Measurements from ENCODE around the gene PEPD.

DNA sequence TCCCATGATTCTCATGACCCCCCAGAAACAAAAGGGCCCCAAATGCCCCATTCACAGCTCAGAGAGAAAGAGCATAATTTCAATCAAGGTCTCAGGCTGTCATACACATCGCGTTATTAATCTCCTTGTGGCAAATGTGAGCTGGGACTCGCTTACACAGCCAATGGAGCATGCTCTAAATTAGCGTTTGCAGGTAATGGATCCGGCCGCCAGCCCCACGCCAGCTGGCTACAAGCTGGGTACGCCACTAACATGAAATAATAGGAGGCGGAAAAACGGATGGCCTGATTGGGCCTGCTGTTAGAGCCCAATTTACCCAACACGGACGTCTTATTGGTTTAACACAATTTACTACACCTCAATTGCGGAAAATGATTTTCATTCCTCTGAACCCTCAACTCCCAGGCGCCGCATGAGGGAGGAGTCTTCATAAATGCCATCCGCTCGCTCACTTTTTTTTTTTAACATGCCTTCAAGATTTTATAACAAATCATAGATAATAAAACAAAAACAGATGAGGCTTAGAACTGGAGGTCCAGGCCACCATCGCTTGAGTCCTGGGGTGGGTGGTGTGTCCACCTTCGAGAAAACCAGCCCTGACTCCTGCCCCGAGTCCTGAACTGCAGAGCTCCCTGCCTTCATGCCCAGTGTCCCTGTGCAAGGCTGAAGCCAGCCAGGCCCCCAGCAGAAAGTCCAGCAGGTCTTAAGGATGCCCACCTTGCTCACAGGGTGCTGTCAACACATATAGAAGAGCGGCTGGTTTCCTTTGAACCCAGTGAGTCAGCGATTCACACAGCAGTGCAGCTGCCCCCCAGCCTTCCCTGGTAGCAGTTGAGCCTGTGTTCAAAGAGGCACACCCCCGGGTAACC is 62.1 kb downstream of the PEPD start:
- TF ChIP-seq, protein P1, sequence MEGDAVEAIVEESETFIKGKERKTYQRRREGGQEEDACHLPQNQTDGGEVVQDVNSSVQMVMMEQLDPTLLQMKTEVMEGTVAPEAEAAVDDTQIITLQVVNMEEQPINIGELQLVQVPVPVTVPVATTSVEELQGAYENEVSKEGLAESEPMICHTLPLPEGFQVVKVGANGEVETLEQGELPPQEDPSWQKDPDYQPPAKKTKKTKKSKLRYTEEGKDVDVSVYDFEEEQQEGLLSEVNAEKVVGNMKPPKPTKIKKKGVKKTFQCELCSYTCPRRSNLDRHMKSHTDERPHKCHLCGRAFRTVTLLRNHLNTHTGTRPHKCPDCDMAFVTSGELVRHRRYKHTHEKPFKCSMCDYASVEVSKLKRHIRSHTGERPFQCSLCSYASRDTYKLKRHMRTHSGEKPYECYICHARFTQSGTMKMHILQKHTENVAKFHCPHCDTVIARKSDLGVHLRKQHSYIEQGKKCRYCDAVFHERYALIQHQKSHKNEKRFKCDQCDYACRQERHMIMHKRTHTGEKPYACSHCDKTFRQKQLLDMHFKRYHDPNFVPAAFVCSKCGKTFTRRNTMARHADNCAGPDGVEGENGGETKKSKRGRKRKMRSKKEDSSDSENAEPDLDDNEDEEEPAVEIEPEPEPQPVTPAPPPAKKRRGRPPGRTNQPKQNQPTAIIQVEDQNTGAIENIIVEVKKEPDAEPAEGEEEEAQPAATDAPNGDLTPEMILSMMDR (IDR thresholded peaks at IDR 0.05; ENCODE audit: insufficient read depth, low read length, poor library complexity, severe bottlenecking): no peak
- no peak for TF ChIP-seq EZH2phosphoT487 (conservative IDR thresholded peaks at IDR 0.05; ENCODE audit: low read length)
